Measurements from ENCODE around the gene SMYD3.
"Not testable (repeated sequence)": the region's sequence is repeated elsewhere in the genome, so short reads cannot be mapped to it uniquely, and the experiment has no call there.

SMYD3 gene

GRCh38 chr1:245978915-245979314, 528.2 kb downstream of the SMYD3 start:
- FAIRE-seq: no peak

GRCh38 chr1:245972476-245972875, 534.6 kb downstream of the SMYD3 start:
- FAIRE-seq: no peak

GRCh38 chr1:245971711-245972085, 535.4 kb downstream of the SMYD3 start:
- no peak for FAIRE-seq

- not testable (repeated sequence) for FAIRE-seq
Observed at GRCh38 chr1:245971076-245971710, 535.9 kb downstream of the SMYD3 start.

GRCh38 chr1:245969283-245969682, 537.8 kb downstream of the SMYD3 start:
- no peak for FAIRE-seq

- no peak for FAIRE-seq
Observed at GRCh38 chr1:245968775-245969174, 538.3 kb downstream of the SMYD3 start.

GRCh38 chr1:245965398-245965797, 541.7 kb downstream of the SMYD3 start:
- no peak for FAIRE-seq

GRCh38 chr1:245963649-245964048, 543.4 kb downstream of the SMYD3 start:
- FAIRE-seq: no peak

GRCh38 chr1:245962453-245962852, 544.6 kb downstream of the SMYD3 start:
- FAIRE-seq: no peak

GRCh38 chr1:245961137-245961540, 545.9 kb downstream of the SMYD3 start:
- no peak for FAIRE-seq

- FAIRE-seq: no peak
Observed at GRCh38 chr1:245960171-245960570, 546.9 kb downstream of the SMYD3 start.

- no peak for FAIRE-seq
Observed at GRCh38 chr1:245958016-245958415, 549.1 kb downstream of the SMYD3 start.

- FAIRE-seq: no peak
Observed at GRCh38 chr1:245957427-245957826, 549.7 kb downstream of the SMYD3 start.

GRCh38 chr1:245956225-245956624, 550.9 kb downstream of the SMYD3 start:
- FAIRE-seq: no peak

GRCh38 chr1:245953876-245954660, 553.0 kb downstream of the SMYD3 start:
- peak; percentile 53 for FAIRE-seq

- no peak for FAIRE-seq
Observed at GRCh38 chr1:245952383-245953026, 554.6 kb downstream of the SMYD3 start.

GRCh38 chr1:245948786-245949185, 558.3 kb downstream of the SMYD3 start:
- no peak for FAIRE-seq

- FAIRE-seq: no peak
Observed at GRCh38 chr1:245946905-245947304, 560.2 kb downstream of the SMYD3 start.

- not testable (repeated sequence) for FAIRE-seq
Observed at GRCh38 chr1:245945136-245945535, 561.9 kb downstream of the SMYD3 start.

- no peak for FAIRE-seq
Observed at GRCh38 chr1:245942856-245943255, 564.2 kb downstream of the SMYD3 start.

- not testable (repeated sequence) for FAIRE-seq
Observed at GRCh38 chr1:245941771-245942170, 565.3 kb downstream of the SMYD3 start.

GRCh38 chr1:245939756-245940345, 567.2 kb downstream of the SMYD3 start:
- no peak for FAIRE-seq

GRCh38 chr1:245938046-245938435, 569.0 kb downstream of the SMYD3 start:
- no peak for FAIRE-seq
